MM.1S (cell line): ENCODE results near the gene HOXD9.

ENCODE experiments used
- CTCF ChIP-seq: fragments of 300-600 bp; sonication (generic); IDR thresholded peaks from 2 replicates; pipeline ENCODE4 v1.5.1; 2016; ENCODE audit warnings: antibody characterized with exemption, low read length, mixed read lengths
- EZH2 ChIP-seq: fragments of 300-600 bp; sonication (generic); optimal IDR thresholded peaks from 2 replicates; pipeline ENCODE3; 2017; ENCODE audit warnings: low read depth, mild to moderate bottlenecking, antibody characterized with exemption, low read length, mixed read lengths
- EZH2phosphoT487 ChIP-seq: fragments of 300-600 bp; sonication (generic); IDR thresholded peaks from 2 replicates; pipeline ENCODE4 v1.6.1; 2018; ENCODE audit warnings: antibody characterized with exemption, low read length

DNA sequence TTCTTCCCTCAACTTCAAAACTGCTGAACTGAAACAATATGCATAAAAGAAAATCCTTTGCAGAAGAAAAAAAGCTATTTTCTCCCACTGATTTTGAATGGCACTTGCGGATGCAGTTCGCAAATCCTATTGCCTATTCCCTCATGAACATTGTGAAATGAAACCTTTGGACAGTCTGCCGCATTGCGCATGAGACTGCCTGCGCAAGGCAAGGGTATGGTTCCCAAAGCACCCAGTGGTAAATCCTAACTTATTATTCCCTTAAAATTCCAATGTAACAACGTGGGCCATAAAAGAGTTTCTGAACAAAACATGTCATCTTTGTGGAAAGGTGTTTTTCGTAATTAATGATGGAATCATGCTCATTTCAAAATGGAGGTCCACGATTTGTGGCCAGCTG, 15.4 kb downstream of the HOXD9 start:
- TF ChIP-seq CTCF = no peak
- TF ChIP-seq EZH2phosphoT487 = no peak
- TF ChIP-seq EZH2 = no peak
